ENCODE measurements around the gene ALPI. TPM values are rescaled to one million over a fixed set of nuclear protein-coding genes. Genes with fewer than 3 reads are reported as not detected.
"Not testable (repeated sequence)": the region's sequence is repeated elsewhere in the genome, so short reads cannot be mapped to it uniquely, and the experiment has no call there.

Gene ALPI
- not detected in 2 replicates for total RNA-seq

DNA sequence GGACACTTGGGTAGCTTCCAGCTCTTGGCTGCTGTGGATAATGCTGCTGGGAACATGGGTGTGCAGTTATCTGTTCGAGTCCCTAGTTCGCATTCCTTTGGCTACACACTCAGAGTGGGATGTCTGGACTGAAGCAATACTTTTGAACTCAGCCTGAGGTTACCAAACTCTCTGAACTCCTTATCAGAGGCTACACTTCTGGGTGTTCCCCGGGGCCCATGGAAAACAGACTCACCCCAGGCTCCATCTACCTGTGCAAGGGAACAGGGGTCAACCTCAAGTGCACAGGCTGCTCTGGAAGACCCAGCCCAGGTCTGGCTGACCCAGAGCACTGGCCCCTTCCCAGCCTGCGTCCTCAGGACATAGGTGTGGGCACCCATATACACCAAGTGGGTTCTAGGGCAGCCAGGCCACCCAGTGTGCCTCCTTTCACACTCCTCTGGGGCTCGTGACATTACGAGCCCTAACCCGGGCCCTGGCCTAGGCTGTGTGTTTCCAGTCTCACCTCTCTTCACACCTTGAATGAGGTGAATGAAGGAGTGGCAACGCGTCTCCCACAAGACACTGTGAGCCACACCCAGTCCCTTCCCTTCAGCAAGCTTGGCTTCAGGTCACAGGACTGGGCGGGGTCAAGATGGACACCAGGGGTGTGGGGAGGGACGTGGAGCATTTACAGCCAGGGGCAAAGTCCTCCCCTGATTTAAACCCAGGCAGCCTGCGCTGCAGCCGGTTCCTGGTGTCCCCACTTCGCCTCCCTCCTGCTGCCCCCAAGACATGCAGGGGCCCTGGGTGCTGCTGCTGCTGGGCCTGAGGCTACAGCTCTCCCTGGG, at the start of gene ALPI:
Gene ALPI, plus strand, starts transcription at position 728 of the 830 bp plus-strand sequence. Its CDS starts 47 bp downstream, at position 775.
- peaks cover 5% of the 10 kb centered on the region for H3K27me3 Mint-ChIP-seq (ENCODE audit: low read depth)
- intact Hi-C loops (cut with micrococcal nuclease): no loop called here
- H3K36me3 Mint-ChIP-seq (ENCODE audit: low read depth): no peaks in the 10 kb centered on the region
- no peaks in the 10 kb centered on the region for H3K9me3 Mint-ChIP-seq
- H3K27ac Mint-ChIP-seq: no peak within 1 kb of the TSS
- no peaks in the 10 kb centered on the region for H3K4me1 Mint-ChIP-seq (ENCODE audit: low read depth)
- no peak within 1 kb of the TSS for H3K4me3 Mint-ChIP-seq (ENCODE audit: low read depth)
- DNase-seq (ENCODE audit: low spot score): no peak

- no peaks in the 10 kb centered on the region for H3K4me1 Mint-ChIP-seq (ENCODE audit: low read depth)
- intact Hi-C loops (cut with micrococcal nuclease): no loop called here
- DNase-seq (ENCODE audit: low spot score): no peak
- H3K9me3 Mint-ChIP-seq: no peaks in the 10 kb centered on the region
- peaks cover 11% of the 10 kb centered on the region for H3K27me3 Mint-ChIP-seq (ENCODE audit: low read depth)
- no peak within 1 kb of the TSS for H3K27ac Mint-ChIP-seq
- no peaks in the 10 kb centered on the region for H3K36me3 Mint-ChIP-seq (ENCODE audit: low read depth)
- no peak within 1 kb of the TSS for H3K4me3 Mint-ChIP-seq (ENCODE audit: low read depth)
Measured at GRCh38 chr2:232406556-232407310, 49.2 kb upstream of the ALPI start, which contains the start of gene ALPG. Gene ALPG (plus strand): TSS chr2:232406844. CDS start chr2:232406895, 51 bp downstream.

DNA sequence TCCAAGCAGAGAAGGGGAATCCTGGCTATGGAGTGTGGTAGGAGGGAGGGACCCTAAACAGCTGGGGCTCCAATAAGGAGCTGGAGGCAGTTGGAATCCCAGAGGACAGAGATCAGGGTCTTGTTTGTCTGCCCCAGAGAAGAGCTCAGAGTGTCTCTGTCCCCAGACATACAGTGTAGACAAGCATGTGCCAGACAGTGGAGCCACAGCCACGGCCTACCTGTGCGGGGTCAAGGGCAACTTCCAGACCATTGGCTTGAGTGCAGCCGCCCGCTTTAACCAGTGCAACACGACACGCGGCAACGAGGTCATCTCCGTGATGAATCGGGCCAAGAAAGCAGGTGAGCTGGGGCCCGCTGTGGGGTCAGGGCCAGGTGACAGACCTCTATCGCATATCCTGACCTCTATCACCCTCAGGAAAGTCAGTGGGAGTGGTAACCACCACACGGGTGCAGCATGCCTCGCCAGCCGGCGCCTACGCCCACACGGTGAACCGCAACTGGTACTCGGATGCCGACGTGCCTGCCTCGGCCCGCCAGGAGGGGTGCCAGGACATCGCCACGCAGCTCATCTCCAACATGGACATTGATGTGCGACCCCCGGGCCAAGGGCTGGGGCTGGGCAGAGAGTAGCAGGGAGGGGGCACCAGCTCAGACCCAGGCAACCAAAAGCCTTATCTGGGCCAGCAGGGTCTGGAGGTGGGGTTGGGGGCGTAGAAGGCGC, 48.4 kb upstream of the ALPI start:
- DNase-seq (ENCODE audit: low spot score); intact Hi-C loops (cut with micrococcal nuclease); H3K4me1 Mint-ChIP-seq (ENCODE audit: low read depth); H3K9me3 Mint-ChIP-seq; H3K36me3 Mint-ChIP-seq (ENCODE audit: low read depth); H3K27ac Mint-ChIP-seq; H3K4me3 Mint-ChIP-seq (ENCODE audit: low read depth): not testable (repeated sequence)
- peaks cover 16% of the 10 kb centered on the region for H3K27me3 Mint-ChIP-seq (ENCODE audit: low read depth)

DNA sequence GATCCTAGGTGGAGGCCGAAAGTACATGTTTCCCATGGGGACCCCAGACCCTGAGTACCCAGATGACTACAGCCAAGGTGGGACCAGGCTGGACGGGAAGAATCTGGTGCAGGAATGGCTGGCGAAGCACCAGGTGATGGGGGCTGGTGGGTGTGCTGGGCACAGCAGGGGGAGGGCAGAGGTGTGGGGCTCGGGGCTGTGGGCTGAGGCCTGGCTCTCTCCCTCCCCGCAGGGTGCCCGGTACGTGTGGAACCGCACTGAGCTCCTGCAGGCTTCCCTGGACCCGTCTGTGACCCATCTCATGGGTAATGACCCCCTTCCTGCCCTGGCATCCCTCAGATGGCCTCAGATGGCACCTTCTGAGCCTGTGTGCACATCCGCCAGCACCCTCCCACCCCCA, 47.7 kb upstream of the ALPI start:
- DNase-seq (ENCODE audit: low spot score); H3K27ac Mint-ChIP-seq; H3K4me3 Mint-ChIP-seq (ENCODE audit: low read depth); H3K4me1 Mint-ChIP-seq (ENCODE audit: low read depth); H3K9me3 Mint-ChIP-seq; intact Hi-C loops (cut with micrococcal nuclease); H3K36me3 Mint-ChIP-seq (ENCODE audit: low read depth): not testable (repeated sequence)
- peaks cover 22% of the 10 kb centered on the region for H3K27me3 Mint-ChIP-seq (ENCODE audit: low read depth)

DNA sequence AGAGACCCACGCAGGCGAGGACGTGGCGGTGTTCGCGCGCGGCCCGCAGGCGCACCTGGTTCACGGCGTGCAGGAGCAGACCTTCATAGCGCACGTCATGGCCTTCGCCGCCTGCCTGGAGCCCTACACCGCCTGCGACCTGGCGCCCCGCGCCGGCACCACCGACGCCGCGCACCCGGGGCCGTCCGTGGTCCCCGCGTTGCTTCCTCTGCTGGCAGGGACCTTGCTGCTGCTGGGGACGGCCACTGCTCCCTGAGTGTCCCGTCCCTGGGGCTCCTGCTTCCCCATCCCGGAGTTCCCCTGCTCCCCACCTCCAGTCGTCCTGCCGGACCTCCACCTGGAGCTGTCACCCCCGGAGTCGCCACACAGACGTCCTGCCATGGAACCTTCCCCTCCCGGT, 46.3 kb upstream of the ALPI start:
- H3K27me3 Mint-ChIP-seq (ENCODE audit: low read depth): peaks cover 28% of the 10 kb centered on the region
- H3K9me3 Mint-ChIP-seq; DNase-seq (ENCODE audit: low spot score); H3K4me3 Mint-ChIP-seq (ENCODE audit: low read depth); H3K36me3 Mint-ChIP-seq (ENCODE audit: low read depth); H3K27ac Mint-ChIP-seq: not testable (repeated sequence)
- intact Hi-C loops (cut with micrococcal nuclease): loop anchor here (10.0 kb wide), 1 partner anchor 75 kb away; the partner anchor contains the start of gene ECEL1
- peaks cover 12% of the 10 kb centered on the region for H3K4me1 Mint-ChIP-seq (ENCODE audit: low read depth)

DNA sequence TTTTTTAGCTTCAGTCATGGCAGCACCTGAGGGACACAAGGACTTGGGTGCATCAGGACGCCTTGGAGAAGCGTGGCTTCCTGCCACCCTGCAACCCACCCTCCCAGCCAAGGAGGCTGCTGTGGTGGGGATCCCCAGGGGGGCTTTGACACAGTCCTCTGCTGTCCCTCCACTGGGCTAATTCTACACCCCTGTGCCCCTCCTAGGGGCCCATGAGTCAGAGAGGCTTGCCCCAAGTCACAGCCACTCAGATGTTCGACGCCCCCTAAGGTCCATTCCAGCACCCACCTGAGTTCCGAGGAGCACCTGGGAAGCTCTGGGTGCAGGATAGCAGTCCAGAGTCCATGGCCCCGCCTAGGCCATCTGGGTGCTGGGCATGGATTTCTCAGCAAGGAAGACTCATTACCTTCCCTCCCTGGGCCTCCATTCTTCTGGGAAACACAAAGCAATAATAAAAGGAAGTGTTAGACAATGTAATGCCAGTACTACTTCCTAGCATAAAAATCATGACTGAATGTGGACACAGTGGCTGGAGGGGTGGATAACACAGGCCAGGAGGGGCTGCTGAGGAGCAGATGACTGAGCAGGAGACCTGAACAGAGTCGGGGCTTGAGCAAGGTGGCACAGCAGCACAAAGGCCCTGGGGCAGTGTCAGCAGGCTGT, 45.6 kb upstream of the ALPI start:
- intact Hi-C loops (cut with micrococcal nuclease): loop anchor here (10.0 kb wide), 1 partner anchor 74 kb away; the partner anchor contains the start of gene ECEL1
- Mint-ChIP-seq H3K36me3 (ENCODE audit: low read depth) (no peaks in the 10 kb centered on the region), H3K4me1 (ENCODE audit: low read depth) (peaks cover 12% of the 10 kb centered on the region), H3K27ac (no peak overlapping the region), H3K27me3 (ENCODE audit: low read depth) (peaks cover 27% of the 10 kb centered on the region), H3K4me3 (ENCODE audit: low read depth) (no peak overlapping the region), H3K9me3 (no peaks in the 10 kb centered on the region)
- DNase-seq (ENCODE audit: low spot score): no peak

- H3K36me3 Mint-ChIP-seq (ENCODE audit: low read depth): no peaks in the 10 kb centered on the region
- H3K9me3 Mint-ChIP-seq: no peaks in the 10 kb centered on the region
- H3K4me1 Mint-ChIP-seq (ENCODE audit: low read depth): peaks cover 12% of the 10 kb centered on the region
- no peak overlapping the region for H3K4me3 Mint-ChIP-seq (ENCODE audit: low read depth)
- intact Hi-C loops (cut with micrococcal nuclease): loop anchor here (10.0 kb wide), 1 partner anchor 73 kb away; the partner anchor contains the start of gene ECEL1
- peaks cover 30% of the 10 kb centered on the region for H3K27me3 Mint-ChIP-seq (ENCODE audit: low read depth)
- DNase-seq (ENCODE audit: low spot score): no peak
- no peak overlapping the region for H3K27ac Mint-ChIP-seq
Measured at GRCh38 chr2:232411901-232412629, 43.9 kb upstream of the ALPI start.

- no peaks in the 10 kb centered on the region for H3K9me3 Mint-ChIP-seq
- no peak for DNase-seq (ENCODE audit: low spot score)
- intact Hi-C loops (cut with micrococcal nuclease): loop anchor here (10.0 kb wide), 1 partner anchor 72 kb away; the partner anchor contains the start of gene ECEL1
- no peak overlapping the region for H3K27ac Mint-ChIP-seq
- peaks cover 12% of the 10 kb centered on the region for H3K4me1 Mint-ChIP-seq (ENCODE audit: low read depth)
- peaks cover 34% of the 10 kb centered on the region for H3K27me3 Mint-ChIP-seq (ENCODE audit: low read depth)
- no peaks in the 10 kb centered on the region for H3K36me3 Mint-ChIP-seq (ENCODE audit: low read depth)
- H3K4me3 Mint-ChIP-seq (ENCODE audit: low read depth): no peak overlapping the region
Measured at GRCh38 chr2:232412986-232413385, 43.0 kb upstream of the ALPI start.

DNA sequence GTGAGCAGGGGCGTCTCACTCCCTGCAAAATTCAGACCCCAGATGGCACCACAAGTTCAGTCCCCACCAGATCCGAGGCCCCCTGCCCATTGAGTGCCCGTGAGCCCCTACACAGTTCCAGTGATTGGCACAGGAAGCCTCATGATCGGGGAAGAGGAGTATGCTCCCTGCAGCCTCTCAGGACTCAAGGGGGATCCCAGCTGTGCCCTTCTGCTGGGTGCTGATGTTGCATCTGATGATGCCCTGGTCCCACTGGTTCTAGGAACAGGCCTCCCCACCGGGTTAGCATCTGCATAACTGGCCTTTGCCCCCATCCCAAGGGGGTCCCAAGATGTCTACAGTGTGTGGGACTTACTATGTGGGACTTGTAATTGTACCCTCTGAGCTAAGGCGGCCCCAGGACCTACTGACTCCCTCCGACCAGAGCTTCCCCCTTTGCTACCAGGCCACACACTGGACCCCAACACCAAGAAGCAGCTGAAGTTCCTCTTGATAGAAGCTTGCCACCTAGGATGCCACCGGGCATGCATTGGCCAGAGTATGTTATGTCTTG, 40.7 kb upstream of the ALPI start:
- Mint-ChIP-seq H3K27ac (no peak overlapping the region), H3K9me3 (no peaks in the 10 kb centered on the region)
- no peak for DNase-seq (ENCODE audit: low spot score)

GRCh38 chr2:232415736-232416520, 40.0 kb upstream of the ALPI start:
- H3K4me1 Mint-ChIP-seq (ENCODE audit: low read depth): peaks cover 18% of the 10 kb centered on the region
- H3K4me3 Mint-ChIP-seq (ENCODE audit: low read depth): no peak overlapping the region
- intact Hi-C loops (cut with micrococcal nuclease): loop anchor here (10.0 kb wide), 1 partner anchor 69 kb away; the partner anchor contains the start of gene ECEL1
- peaks cover 54% of the 10 kb centered on the region for H3K27me3 Mint-ChIP-seq (ENCODE audit: low read depth)
- H3K9me3 Mint-ChIP-seq: no peaks in the 10 kb centered on the region
- no peaks in the 10 kb centered on the region for H3K36me3 Mint-ChIP-seq (ENCODE audit: low read depth)
- no peak for DNase-seq (ENCODE audit: low spot score)
- no peak overlapping the region for H3K27ac Mint-ChIP-seq

More for the DNA sequence above, 40.7 kb upstream of the ALPI start:
- H3K4me1 Mint-ChIP-seq (ENCODE audit: low read depth): peaks cover 16% of the 10 kb centered on the region
- no peaks in the 10 kb centered on the region for H3K36me3 Mint-ChIP-seq (ENCODE audit: low read depth)
- intact Hi-C loops (cut with micrococcal nuclease): loop anchor here (10.0 kb wide), 1 partner anchor 70 kb away; the partner anchor contains the start of gene ECEL1
- H3K4me3 Mint-ChIP-seq (ENCODE audit: low read depth): no peak overlapping the region
- H3K27me3 Mint-ChIP-seq (ENCODE audit: low read depth): peaks cover 50% of the 10 kb centered on the region
